ENCODE data around the gene BBS9. TPM values are rescaled to one million over a fixed set of nuclear protein-coding genes. Genes with fewer than 3 reads are reported as not detected.

BBS9 gene
- total and polyA plus RNA-seq, 9 of the 15 experiments (the other 6 are each of a cell fraction or from before 2014, with no cell fraction given): 0.77 to 3.3 (median 2.4) TPM

DNA sequence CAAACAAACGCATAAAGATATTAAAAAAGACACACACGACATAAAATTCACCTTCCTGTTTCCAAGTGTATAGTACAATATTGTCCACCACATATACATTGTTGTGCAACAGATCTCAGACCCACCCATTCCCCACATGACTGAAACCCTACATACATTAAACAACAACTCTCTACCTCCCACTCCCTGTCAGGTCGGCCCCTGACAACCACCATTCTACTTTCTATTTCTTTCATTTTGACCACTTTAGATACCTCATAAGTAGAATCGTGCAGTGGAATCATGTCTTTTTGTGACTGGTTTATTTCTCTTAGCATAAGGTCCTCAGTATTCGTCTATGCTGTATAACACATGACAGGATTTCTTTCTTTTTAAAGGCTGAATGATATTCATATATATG lies 320.5 kb downstream of the BBS9 start:
- no peaks in the 10 kb centered on the region for H3K9me1 ChIP-seq (ENCODE audit: control insufficient read depth, insufficient read depth, low read length)
- DNase-seq (ENCODE audit: extremely low read depth in 1 of 4, low spot score in 3 of 4): no peak
- no peak overlapping the region for H3K4me2 ChIP-seq (ENCODE audit: insufficient read depth, low read length)
- H4K20me1 ChIP-seq (replicated peaks; ENCODE audit: control insufficient read depth, insufficient read depth, low read length): no peaks in the 10 kb centered on the region
- H3K4me3 ChIP-seq: no peak overlapping the region
- no peaks in the 10 kb centered on the region for H3K9me3 ChIP-seq (replicated peaks; ENCODE audit: control insufficient read depth, insufficient read depth, low read depth, low read length)
- H3K9ac ChIP-seq (ENCODE audit: insufficient read depth in 1 of 2, low read depth in 2 of 2, low read length in 2 of 2): no peak overlapping the region
- no peak for FAIRE-seq
- POLR2A ChIA-PET: no interaction called here
- WGBS (ENCODE audit: insufficient coverage, low coverage, missing lambda C conversion rate): 1% methylated on average over 5 of the region's 5 CpGs
- H3K36me3 ChIP-seq (ENCODE audit: control insufficient read depth, insufficient read depth, low read length): no peaks in the 10 kb centered on the region
- in situ Hi-C loops (cut with MboI) (no loop called here), intact Hi-C loops (cut with micrococcal nuclease) (no loop called here)
- no TSS peak for BruUV-seq (replicated peaks)
- H3K4me1 ChIP-seq (replicated peaks in 1 of 2; ENCODE audit: control insufficient read depth in 2 of 2, insufficient read depth in 2 of 2, low read length in 2 of 2): no peaks in the 10 kb centered on the region
- H3K27me3 ChIP-seq (ENCODE audit: control insufficient read depth in 2 of 2, insufficient read depth in 2 of 2, low read length in 2 of 2): no peaks in the 10 kb centered on the region
- no peak overlapping the region for H2AFZ ChIP-seq (ENCODE audit: low read depth, low read length)
- no peak for ATAC-seq
- TF ChIP-seq, protein P1, sequence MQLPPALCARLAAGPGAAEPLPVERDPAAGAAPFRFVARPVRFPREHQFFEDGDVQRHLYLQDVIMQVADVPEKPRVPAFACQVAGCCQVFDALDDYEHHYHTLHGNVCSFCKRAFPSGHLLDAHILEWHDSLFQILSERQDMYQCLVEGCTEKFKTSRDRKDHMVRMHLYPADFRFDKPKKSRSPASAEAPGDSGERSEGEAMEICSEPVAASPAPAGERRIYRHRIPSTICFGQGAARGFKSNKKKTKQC (CRISPR knock-in tag; IDR thresholded peaks at IDR 0.05): no peak
- CTCF ChIA-PET (ENCODE audit: low intra/inter-chr PET ratio): no interaction called here
- no peak overlapping the region for H3K27ac ChIP-seq (ENCODE audit: extremely low read depth, low read depth, low read length)
- no peaks in the 10 kb centered on the region for H3K79me2 ChIP-seq (ENCODE audit: control insufficient read depth, insufficient read depth, low read length)

DNA sequence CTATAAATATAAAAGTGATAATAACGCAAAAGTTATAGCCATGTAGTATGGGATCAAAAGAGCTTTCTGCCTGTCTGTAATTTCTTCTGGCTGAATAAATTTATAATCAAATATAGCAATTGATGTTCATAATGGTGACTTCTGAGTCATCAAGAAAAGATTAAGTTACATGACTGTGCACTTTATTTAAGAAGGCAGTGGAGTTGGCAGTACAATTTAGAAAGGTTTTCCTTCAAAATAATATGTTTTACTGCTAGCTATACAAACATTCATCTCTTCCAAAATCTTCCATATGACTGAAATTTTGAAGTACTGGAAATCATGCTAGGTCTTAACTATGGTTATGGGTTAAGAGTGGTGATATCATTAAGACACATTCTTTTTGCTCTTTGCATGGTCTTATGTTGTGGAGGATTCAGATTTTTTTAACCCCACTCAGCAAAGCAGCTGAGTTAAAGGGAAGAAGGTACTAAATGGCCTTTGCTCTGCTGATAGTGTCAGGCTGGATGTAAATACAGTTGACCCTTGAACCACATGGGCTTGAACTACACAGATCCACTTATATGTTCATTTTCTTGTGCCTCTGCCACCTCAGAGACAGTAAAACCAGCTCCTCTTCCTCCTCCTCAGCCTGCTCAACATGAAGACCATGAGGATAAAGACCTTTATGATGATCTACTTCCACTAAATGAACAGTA lies 323.6 kb downstream of the BBS9 start:
- TF ChIP-seq ZNF696 (CRISPR knock-in tag; conservative IDR thresholded peaks at IDR 0.05) (no peak), C11orf30 (IDR thresholded peaks at IDR 0.05; ENCODE audit: low read depth) (peak; percentile 10; the same call in 1 of the 2 replicates), ZNF316 (IDR thresholded peaks at IDR 0.05) (peak; percentile 29; the same call in 1 of the 2 replicates), ELF2 (CRISPR knock-in tag; IDR thresholded peaks at IDR 0.05) (no peak), MAFG (tag; conservative IDR thresholded peaks at IDR 0.05) (peak; percentile 51; the same call in 1 of the 2 replicates)
- DNase-seq (ENCODE audit: extremely low read depth in 1 of 4, low spot score in 3 of 4) (no peak), ATAC-seq (no peak), FAIRE-seq (no peak)
- H3K36me3 ChIP-seq (ENCODE audit: control insufficient read depth, insufficient read depth, low read length): no peaks in the 10 kb centered on the region
- no peak overlapping the region for H3K4me2 ChIP-seq (ENCODE audit: insufficient read depth, low read length)
- no peaks in the 10 kb centered on the region for H3K9me3 ChIP-seq (replicated peaks; ENCODE audit: control insufficient read depth, insufficient read depth, low read depth, low read length)
- no peaks in the 10 kb centered on the region for H3K4me1 ChIP-seq (replicated peaks in 1 of 2; ENCODE audit: control insufficient read depth in 2 of 2, insufficient read depth in 2 of 2, low read length in 2 of 2)
- H3K9ac ChIP-seq (ENCODE audit: insufficient read depth in 1 of 2, low read depth in 2 of 2, low read length in 2 of 2): no peak overlapping the region
- in situ Hi-C loops (cut with MboI) (no loop called here), intact Hi-C loops (cut with micrococcal nuclease) (no loop called here)
- H3K9me1 ChIP-seq (ENCODE audit: control insufficient read depth, insufficient read depth, low read length): no peaks in the 10 kb centered on the region
- no peak overlapping the region for H2AFZ ChIP-seq (ENCODE audit: low read depth, low read length)
- no peaks in the 10 kb centered on the region for H3K27me3 ChIP-seq (ENCODE audit: control insufficient read depth in 2 of 2, insufficient read depth in 2 of 2, low read length in 2 of 2)
- POLR2A ChIA-PET: no interaction called here
- no peak overlapping the region for H3K27ac ChIP-seq (ENCODE audit: extremely low read depth, low read depth, low read length)
- H4K20me1 ChIP-seq (replicated peaks; ENCODE audit: control insufficient read depth, insufficient read depth, low read length): no peaks in the 10 kb centered on the region
- no peaks in the 10 kb centered on the region for H3K79me2 ChIP-seq (ENCODE audit: control insufficient read depth, insufficient read depth, low read length)
- WGBS (ENCODE audit: insufficient coverage, low coverage, missing lambda C conversion rate): 0% methylated on average over 1 of the region's 1 CpG
- no TSS peak for BruUV-seq (replicated peaks)
- CTCF ChIA-PET (ENCODE audit: low intra/inter-chr PET ratio): no interaction called here
- H3K4me3 ChIP-seq: no peak overlapping the region

All from K562 (cell line).